Coronary artery (tissue), 2 donors: Measurements from ENCODE around the gene TRIO.

Source experiments
- DNase-seq: peaks from one replicate; pipeline ENCODE4 v3.0.0-alpha.2; 2017; ENCODE audit warnings: low spot score
- H3K27ac ChIP-seq, 2 donors: fragments of 200-600 bp; sonication (generic); one replicate each; pipeline ENCODE4 v1.5.1; 2016 to 2019
- H3K4me3 ChIP-seq: fragments of 200-600 bp; sonication (generic); 2 replicates; pipeline ENCODE4 v1.5.1; 2016; ENCODE audit warnings: mild to moderate bottlenecking, moderate library complexity
- CTCF ChIP-seq: fragments of 200-600 bp; sonication (generic); IDR thresholded peaks from one replicate; pipeline ENCODE4 v1.5.1; 2019; ENCODE audit warnings: antibody characterized with exemption

Gene TRIO

GRCh38 chr5:14424011-14424685 lies 281.0 kb downstream of the TRIO start:
- no peak for TF ChIP-seq CTCF
- no peak for DNase-seq
- H3K27ac ChIP-seq = no peak overlapping the region
- H3K4me3 ChIP-seq = no peak overlapping the region

- no peak overlapping the region for H3K27ac ChIP-seq
- TF ChIP-seq CTCF = no peak
- no peak for DNase-seq
These were observed 282.4 kb downstream of the TRIO start for GRCh38 chr5:14425559-14425958.

GRCh38 chr5:14426521-14426920 lies 283.4 kb downstream of the TRIO start:
- TF ChIP-seq CTCF = no peak
- DNase-seq = no peak
- Histone ChIP-seq H3K27ac (no peak overlapping the region), H3K4me3 (no peak overlapping the region)

More at GRCh38 chr5:14425559-14425958, 282.4 kb downstream of the TRIO start:
- H3K4me3 ChIP-seq = no peak overlapping the region

GRCh38 chr5:14428302-14429081 lies 285.4 kb downstream of the TRIO start:
- H3K4me3 ChIP-seq = no peak overlapping the region
- no peak overlapping the region for H3K27ac ChIP-seq
- DNase-seq = no peak
- no peak for TF ChIP-seq CTCF

GRCh38 chr5:14429101-14430050 lies 286.2 kb downstream of the TRIO start:
- Histone ChIP-seq H3K4me3 (no peak overlapping the region), H3K27ac (no peak overlapping the region)
- no peak for TF ChIP-seq CTCF
- DNase-seq = no peak

GRCh38 chr5:14431534-14431933 lies 288.4 kb downstream of the TRIO start:
- Histone ChIP-seq H3K4me3 (no peak overlapping the region), H3K27ac (no peak overlapping the region)
- no peak for TF ChIP-seq CTCF
- DNase-seq = no peak
